DND-41 (cell line): ENCODE results near the gene ELL2.

Source experiments
- CTCF ChIP-seq: IDR thresholded peaks from 2 replicates; pipeline ENCODE4 v1.5.1; 2012; ENCODE audit warnings: borderline replicate concordance, low read length, moderate library complexity, mild to moderate bottlenecking; ENCODE audit not compliant: poor library complexity, severe bottlenecking; ENCODE audit errors: extremely low read depth
- EZH2 ChIP-seq: IDR thresholded peaks from 3 replicates; pipeline ENCODE4 v1.6.1; 2012; ENCODE audit warnings: borderline replicate concordance, low read depth, mild to moderate bottlenecking, moderate library complexity, low read length, inconsistent platforms; ENCODE audit not compliant: severe bottlenecking

DNA sequence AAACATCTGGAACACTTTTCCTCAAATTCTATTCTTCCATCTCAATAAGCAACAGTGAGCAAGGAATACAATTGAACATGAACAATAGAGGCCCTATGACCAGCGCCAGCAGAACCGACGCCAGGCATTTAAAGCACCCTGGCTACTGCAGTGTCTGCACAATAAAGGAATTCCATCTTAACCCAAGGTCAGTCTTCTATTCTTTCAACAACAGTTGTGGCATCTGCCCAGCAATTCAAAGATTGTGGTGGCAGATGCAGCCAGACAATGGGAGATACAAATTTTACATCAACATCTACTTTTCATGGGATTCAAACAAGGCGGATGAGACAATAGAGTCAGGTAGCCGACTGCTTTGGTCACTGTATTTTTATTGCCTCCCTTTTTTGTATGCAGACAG is 65.9 kb downstream of the ELL2 start:
- TF ChIP-seq CTCF (no peak), EZH2 (no peak)
